Measurements from ENCODE around the gene RALBP1.
"Not testable (repeated sequence)": the region's sequence is repeated elsewhere in the genome, so short reads cannot be mapped to it uniquely, and the experiment has no call there.

The RALBP1 gene

GRCh38 chr18:9454061-9454703 is 21.1 kb upstream of the RALBP1 start:
- no peak for DNase-seq

DNA sequence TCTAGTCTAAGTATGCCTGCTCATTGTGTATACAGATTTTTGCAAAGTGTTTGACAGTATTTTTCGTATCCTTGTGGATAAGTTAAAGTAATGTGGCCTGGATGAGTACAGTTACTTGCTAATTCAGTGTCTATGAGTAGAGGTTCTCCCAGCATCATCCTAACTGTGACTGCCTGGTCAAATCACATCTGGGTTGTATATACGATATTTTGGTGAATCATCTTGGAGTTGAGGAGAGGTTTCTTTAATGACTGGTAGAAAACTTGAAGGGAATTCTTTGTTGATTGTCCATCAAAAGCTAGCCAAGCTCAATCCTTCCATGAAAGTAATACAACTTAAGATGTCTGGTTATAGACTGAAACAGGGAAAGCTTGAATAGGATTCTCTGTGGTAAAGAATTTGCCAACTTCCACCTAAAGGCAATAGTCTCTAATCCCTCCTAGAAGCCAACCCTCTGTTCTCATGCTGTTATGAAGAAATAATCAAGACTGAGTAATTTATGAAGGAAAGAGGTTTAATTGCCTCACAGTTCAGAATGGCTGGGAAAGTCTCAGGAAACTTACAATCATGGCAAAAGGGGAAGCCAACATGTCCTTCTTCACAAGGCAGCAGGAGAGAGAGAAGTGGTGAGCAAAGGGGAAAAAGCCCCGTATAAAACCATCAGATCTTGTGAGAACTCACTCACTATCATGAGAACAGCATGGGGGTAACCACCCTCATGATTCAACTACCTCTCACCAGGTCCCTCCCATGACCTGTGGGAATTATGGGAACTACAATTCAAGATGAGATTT is 19.4 kb upstream of the RALBP1 start:
- DNase-seq: no peak

GRCh38 chr18:9466127-9466526 is 9.2 kb upstream of the RALBP1 start:
- DNase-seq: no peak

DNA sequence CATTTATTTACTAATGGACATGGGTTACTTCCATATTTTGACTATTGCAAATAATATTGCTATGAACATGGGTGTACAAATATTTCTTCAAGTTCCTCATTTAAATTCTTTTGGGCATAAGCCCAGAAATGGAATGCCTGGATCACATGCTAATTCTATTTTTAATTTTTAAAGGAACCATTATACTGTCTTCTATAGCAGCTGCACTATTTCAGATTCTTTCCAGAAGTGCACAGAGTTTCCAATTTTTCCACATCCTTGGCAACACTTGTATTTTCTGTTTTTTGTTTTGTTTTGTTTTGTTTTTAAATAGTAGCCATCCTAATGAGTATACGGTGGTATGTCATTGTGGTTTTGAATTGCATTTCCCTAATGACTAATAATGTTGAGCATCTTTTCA is 8.5 kb upstream of the RALBP1 start:
- DNase-seq: no peak

- no peak for DNase-seq
Measured at GRCh38 chr18:9468998-9469397, 6.3 kb upstream of the RALBP1 start.

- no peak for DNase-seq
Measured at GRCh38 chr18:9469685-9470084, 5.6 kb upstream of the RALBP1 start.

DNA sequence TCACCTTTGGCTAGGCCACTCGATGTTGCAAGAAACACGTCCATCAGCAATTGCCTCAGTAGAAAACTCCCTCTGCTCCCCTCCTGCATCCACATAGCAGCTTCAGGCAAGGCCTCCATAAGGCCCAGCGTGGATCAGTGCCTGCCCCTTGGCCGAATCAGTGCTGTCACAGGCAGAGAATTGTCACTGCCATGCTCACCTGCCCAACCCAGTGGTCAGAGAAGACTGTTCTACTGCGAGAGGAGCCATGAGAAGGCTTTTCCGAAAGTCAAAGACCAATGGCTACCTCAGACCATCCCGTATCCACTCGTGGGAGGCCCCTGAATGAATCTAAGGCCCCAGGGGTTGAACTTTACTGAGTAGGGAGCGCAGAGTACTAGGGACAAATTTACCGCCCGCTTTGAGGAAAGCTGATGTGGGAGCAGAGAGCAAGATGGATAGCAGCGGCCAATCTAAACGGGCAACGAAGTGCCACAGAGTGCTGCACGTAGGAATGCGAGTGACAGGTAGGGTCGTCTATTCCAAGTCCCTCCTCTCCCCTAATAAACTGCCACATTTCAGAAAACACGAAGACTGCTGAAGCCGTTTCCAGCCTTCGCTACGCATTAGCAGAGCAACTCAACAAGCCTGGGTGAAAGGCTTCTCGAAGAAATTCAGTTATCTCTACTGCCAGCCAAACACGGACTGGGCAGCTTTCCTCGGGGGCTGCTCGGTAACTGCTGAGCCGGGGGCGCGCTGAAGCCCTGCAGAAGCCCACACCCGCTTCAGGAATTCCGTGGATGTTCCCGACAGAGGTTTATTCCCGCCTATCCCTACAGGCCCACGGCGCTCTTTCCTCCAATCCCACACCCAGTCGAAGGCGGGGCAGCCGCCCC is 968 bp upstream of the RALBP1 start:
- peak in 4 of 58 donors; percentile 68 to 89 (median 78) for DNase-seq

- peak in 20 of 58 donors; percentile 4 to 75 (median 45) for DNase-seq
Measured at GRCh38 chr18:9475643-9476591, 604 bp downstream of the RALBP1 start.

GRCh38 chr18:9476949-9477348 is 1.6 kb downstream of the RALBP1 start:
- not testable (repeated sequence) for DNase-seq

DNA sequence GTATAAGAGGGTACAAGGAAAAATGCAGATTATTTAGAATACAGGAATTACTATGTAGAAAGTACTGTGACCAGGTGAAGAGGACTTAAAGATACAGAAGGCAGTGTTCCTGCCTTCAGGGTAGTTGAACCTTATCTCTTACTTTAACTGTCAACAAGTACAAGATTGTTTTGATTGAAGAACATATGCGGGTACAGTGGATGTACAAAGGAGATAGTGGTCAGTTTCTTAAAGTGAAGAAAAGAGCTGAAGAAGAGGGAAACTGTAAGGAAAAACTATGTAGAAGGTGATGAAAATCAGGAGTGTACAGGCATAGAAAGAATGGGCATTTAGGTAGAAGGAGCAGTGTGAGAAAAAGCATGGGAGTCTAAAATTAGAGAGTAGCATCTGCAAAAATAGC is 2.2 kb downstream of the RALBP1 start:
- no peak for DNase-seq

DNA sequence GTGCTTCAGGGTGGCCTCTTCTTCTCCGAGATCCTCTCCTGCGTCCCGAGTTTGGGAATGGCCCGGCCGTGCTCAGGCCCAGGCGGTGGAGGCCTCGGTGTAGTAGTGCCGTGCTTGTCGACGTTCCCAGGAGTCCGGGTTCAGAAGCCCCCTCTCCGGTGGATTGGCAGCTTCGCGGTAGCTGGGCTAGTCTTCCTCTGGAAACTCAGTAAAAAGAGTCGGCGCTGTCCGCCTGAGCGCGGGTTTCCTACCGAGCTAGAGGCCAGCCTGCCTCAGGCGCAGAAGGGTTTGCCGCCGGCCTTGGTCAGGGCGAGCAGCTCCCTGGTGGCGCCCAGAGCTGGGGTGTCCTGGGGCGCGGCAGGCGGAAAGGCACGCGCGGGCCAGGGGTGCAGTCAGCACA is 3.2 kb downstream of the RALBP1 start:
- DNase-seq: peak in 1 of 58 donors; percentile 2

DNA sequence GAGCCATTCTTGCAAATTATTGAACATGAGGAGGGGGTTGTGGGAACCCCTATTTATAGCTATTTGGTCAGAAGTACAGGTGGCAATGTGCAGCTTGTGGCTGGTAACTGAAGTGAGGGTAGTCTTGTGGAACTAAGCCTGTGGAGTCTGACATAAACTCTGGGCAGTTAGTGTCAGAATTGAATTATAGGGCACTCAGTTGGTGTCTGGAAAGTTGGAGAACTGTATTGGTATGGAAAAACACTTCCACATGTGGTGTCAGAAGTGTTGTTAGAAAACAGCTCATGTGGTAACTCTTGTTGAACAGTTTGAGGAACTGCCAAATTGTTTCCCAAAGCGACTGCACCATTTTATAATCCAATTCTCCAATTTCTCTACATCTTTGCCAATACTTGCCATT is 7.5 kb downstream of the RALBP1 start:
- no peak for DNase-seq

DNA sequence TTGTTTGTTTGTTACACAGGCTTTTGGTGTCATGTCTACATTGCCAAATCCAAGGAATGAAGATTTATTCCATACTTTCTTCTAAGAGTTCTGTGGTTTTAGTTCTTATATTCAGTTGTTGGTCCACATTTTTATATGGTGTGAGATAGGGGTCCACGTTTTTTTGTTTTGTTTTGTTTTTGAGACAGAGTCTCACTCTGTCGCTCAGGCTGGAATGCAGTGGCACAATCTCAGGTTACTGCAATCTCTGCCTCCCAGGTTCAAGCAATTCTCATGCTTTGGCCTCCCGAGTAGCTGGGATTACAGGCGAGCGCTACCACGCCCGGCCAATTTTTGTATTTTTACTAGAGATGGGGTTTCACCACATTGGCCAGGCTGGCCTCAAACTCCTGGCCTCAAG is 8.2 kb downstream of the RALBP1 start:
- DNase-seq: no peak

DNA sequence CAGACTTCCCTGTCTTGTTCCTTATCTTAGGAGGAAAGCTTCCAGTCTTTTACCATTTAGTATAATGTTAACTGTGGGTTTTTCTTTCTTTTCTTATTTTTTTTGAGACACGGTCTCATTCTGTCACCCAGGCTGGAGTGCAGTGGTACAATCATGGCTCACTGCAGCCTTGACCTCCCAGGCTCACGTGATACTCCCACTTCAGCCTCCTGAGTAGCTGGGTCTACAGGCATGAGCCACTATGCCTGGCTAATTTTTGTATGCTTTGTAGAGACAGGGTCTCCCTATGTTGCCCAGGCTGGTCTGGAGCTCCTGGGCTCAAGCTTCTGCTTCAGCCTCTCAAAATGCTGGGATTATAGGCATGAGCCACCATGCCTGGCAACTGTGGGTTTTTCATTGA is 9.5 kb downstream of the RALBP1 start:
- not testable (repeated sequence) for DNase-seq

- DNase-seq: no peak
Measured at GRCh38 chr18:9488538-9488937, 13.2 kb downstream of the RALBP1 start.

GRCh38 chr18:9494778-9495331 is 19.5 kb downstream of the RALBP1 start:
- no peak for DNase-seq

- DNase-seq: no peak
Measured at GRCh38 chr18:9495465-9495864, 20.2 kb downstream of the RALBP1 start.

DNA sequence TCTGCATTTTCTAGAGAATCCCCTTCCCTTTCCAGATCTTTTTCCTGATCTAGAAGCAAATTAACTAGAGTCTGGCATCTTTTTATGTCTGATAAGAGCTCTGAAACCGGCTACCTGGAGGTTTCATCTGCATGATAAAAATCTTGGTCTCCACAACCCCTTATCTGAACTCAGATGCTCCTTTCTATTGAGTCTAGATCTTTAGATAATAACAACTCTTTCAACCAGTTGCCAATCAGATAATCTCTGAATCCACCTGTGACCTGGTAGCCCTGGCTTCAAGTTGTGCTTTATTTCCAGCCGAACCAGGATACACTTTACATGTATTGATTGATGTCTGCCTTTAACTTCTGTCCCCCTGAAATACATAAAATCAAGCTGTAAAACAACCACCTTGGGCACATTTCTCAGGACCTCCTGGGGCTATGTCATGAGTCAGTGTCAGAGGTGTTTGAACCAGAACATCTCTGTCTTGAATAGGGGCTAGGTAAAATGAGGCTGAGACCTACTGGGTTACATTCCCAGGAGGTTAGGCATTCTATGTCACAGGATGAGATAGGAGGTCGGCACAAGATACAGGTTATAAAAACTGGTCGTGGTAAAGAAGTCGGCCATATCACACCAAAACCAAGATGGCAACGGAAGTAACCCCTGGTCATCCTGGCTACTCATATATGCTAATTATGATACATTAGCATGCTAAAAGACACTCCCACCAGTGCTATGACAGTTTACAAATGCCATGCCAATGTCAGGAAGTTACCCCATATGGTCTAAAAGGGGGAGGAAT is 20.8 kb downstream of the RALBP1 start:
- DNase-seq: no peak

DNA sequence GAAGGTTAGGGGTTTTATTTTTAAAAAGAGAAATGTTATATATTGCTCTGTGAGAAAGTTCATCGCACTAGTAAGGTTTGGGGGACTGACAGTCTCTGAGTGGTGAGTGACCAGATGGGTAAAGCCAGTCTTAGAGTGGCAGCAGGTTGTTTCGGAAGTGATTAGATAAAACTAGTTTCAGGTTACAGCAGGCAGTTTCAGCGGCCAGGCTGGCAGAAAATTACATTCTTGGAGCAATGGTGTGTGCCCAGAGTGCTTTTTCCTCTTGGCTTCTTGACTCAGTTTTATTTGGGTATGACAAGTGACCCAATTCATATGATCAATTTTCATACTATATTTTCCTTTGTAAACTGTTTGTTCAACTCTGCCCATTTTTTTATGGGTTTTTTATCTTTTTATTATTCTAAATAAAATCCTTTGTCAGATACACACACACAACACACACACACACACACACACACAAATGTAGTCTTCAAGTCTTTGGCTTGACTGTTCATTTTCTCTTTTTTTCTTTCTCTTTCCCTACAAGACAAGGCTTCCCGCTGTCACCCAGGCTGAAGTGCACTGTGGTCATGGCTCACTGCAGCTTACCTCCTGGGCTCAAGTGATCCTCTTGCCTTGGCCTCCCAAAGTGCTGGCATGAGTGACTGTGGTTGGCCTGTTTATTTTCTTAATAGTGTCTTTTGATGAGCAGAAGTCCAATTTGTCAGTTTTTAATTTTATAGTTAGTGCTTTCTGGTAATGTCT is 30.9 kb downstream of the RALBP1 start:
- DNase-seq: no peak

Measured in anterior cingulate cortex (tissue), 58 donors.